Measurements from ENCODE around the gene ZNF507. TPM values are rescaled to one million over a fixed set of nuclear protein-coding genes. Genes with fewer than 3 reads are reported as not detected.
A peak's percentile ranks its signal among the peaks of the same experiment; 100 is the strongest.

The ZNF507 gene
- polyA plus RNA-seq, 1 donor (not counting 4 experiments of a cell fraction or from before 2014, with no cell fraction given), result 10.2 TPM

DNA sequence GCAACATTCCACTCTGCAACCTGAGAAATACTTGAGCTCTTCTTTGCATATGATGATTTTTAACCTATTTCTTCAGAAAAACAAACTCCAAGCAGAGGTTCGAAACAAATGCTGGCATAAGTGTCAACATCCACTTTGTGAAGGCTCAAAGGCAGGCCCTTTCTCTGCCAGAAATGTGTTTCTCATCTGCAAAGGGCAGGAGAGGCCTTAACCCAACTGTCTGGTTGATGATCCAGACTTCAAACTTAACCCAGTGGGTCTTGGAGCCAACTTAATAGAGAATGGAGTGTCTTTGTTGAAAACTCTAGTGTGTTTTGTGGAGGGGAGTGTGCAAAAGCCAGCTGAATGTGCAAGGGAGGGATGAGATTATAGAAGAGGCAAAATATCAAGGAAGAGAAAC lies 28.3 kb upstream of the ZNF507 start:
- no peaks in the 10 kb centered on the region for H3K79me2 ChIP-seq (ENCODE audit: control insufficient read depth, insufficient read depth, low read length)
- H3K4me1 ChIP-seq (ENCODE audit: control insufficient read depth, extremely low read depth, insufficient read depth, low read length), result no peaks in the 10 kb centered on the region
- no peaks in the 10 kb centered on the region for H3K36me3 ChIP-seq (ENCODE audit: control insufficient read depth in 2 of 2, extremely low read depth in 1 of 2, insufficient read depth in 2 of 2, low read length in 2 of 2)
- H3K9me1 ChIP-seq (ENCODE audit: control insufficient read depth, extremely low read depth, insufficient read depth, low read length), result no peaks in the 10 kb centered on the region
- no peak for TF ChIP-seq EZH2 (IDR thresholded peaks at IDR 0.05; ENCODE audit: low read length)
- TF ChIP-seq, protein P1, sequence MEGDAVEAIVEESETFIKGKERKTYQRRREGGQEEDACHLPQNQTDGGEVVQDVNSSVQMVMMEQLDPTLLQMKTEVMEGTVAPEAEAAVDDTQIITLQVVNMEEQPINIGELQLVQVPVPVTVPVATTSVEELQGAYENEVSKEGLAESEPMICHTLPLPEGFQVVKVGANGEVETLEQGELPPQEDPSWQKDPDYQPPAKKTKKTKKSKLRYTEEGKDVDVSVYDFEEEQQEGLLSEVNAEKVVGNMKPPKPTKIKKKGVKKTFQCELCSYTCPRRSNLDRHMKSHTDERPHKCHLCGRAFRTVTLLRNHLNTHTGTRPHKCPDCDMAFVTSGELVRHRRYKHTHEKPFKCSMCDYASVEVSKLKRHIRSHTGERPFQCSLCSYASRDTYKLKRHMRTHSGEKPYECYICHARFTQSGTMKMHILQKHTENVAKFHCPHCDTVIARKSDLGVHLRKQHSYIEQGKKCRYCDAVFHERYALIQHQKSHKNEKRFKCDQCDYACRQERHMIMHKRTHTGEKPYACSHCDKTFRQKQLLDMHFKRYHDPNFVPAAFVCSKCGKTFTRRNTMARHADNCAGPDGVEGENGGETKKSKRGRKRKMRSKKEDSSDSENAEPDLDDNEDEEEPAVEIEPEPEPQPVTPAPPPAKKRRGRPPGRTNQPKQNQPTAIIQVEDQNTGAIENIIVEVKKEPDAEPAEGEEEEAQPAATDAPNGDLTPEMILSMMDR (optimal IDR thresholded peaks at IDR 0.05 in 1 of 3, IDR thresholded peaks at IDR 0.05 in 1 of 3, conservative IDR thresholded peaks at IDR 0.05 in 1 of 3; ENCODE audit: extremely low read depth in 1 of 3, insufficient read depth in 2 of 3, low read length in 3 of 3), result no peak
- no peak overlapping the region for H2AFZ ChIP-seq (ENCODE audit: control insufficient read depth, low read length)
- no peaks in the 10 kb centered on the region for H4K20me1 ChIP-seq (ENCODE audit: control insufficient read depth, extremely low read depth, insufficient read depth, low read length)
- no peak overlapping the region for H3K27ac ChIP-seq (ENCODE audit: control insufficient read depth, insufficient read depth, low read length)
- H3K4me2 ChIP-seq (ENCODE audit: control insufficient read depth, extremely low read depth, insufficient read depth, low read depth, low read length), result no peak overlapping the region
- DNase-seq (ENCODE audit: low read depth, low spot score) (no peak), FAIRE-seq (no peak)
- no peaks in the 10 kb centered on the region for H3K27me3 ChIP-seq (ENCODE audit: control insufficient read depth, extremely low read depth, insufficient read depth, low read length)
- H3K4me3 ChIP-seq (ENCODE audit: control insufficient read depth in 2 of 3, extremely low read depth in 1 of 3, insufficient read depth in 2 of 3, low read depth in 1 of 3, low read length in 3 of 3), result no peak overlapping the region
- no peaks in the 10 kb centered on the region for H3K9me3 ChIP-seq (ENCODE audit: control insufficient read depth, low read depth, low read length)
- dilution Hi-C loops (cut with MboI; ENCODE audit: extremely low pct_ligation_motif_present, low sequenced_read_pairs), result no loop called here
- no peak overlapping the region for H3K9ac ChIP-seq (ENCODE audit: control insufficient read depth, extremely low read depth, insufficient read depth, low read length)

DNA sequence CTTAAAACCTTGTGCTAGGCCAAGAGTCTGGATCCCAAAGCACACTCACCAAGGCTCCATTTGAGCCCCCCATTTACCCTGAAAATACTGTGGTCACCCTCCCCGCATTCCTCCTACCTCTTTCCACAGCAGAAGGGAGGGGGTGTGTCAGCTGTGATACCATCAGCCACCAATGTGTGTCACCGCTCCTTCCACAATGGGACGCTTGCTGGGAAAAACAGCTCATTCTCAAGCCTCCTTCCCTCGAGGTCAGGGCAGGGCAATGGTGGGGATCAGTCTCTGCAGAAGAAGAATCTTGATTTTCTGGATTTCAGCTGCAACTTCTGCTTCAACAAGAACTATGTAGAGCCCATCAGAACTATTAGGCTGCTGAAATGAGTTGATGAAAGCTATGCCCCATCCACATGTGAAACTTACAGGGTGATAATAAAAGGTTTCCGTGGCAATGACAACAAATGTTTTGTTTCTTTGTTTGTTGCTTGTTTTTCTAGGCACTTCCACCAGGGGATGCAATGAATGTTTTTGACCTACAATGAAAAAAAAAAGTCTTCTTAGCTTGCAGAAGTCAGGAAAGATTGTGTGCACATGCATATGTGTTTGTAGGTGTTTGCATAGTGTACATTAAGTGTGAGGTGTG lies 26.4 kb upstream of the ZNF507 start:
- Histone ChIP-seq H3K36me3 (ENCODE audit: control insufficient read depth in 2 of 2, extremely low read depth in 1 of 2, insufficient read depth in 2 of 2, low read length in 2 of 2) (no peaks in the 10 kb centered on the region), H3K79me2 (ENCODE audit: control insufficient read depth, insufficient read depth, low read length) (no peaks in the 10 kb centered on the region), H3K4me2 (ENCODE audit: control insufficient read depth, extremely low read depth, insufficient read depth, low read depth, low read length) (no peak overlapping the region), H3K27me3 (ENCODE audit: control insufficient read depth, extremely low read depth, insufficient read depth, low read length) (no peaks in the 10 kb centered on the region), H4K20me1 (ENCODE audit: control insufficient read depth, extremely low read depth, insufficient read depth, low read length) (no peaks in the 10 kb centered on the region), H3K9ac (ENCODE audit: control insufficient read depth, extremely low read depth, insufficient read depth, low read length) (no peak overlapping the region), H3K27ac (ENCODE audit: control insufficient read depth, insufficient read depth, low read length) (no peak overlapping the region), H3K9me3 (ENCODE audit: control insufficient read depth, low read depth, low read length) (no peaks in the 10 kb centered on the region), H3K9me1 (ENCODE audit: control insufficient read depth, extremely low read depth, insufficient read depth, low read length) (no peaks in the 10 kb centered on the region), H3K4me1 (ENCODE audit: control insufficient read depth, extremely low read depth, insufficient read depth, low read length) (no peaks in the 10 kb centered on the region), H3K4me3 (ENCODE audit: control insufficient read depth in 2 of 3, extremely low read depth in 1 of 3, insufficient read depth in 2 of 3, low read depth in 1 of 3, low read length in 3 of 3) (no peak overlapping the region), H2AFZ (ENCODE audit: control insufficient read depth, low read length) (no peak overlapping the region)
- no peak for FAIRE-seq
- DNase-seq (ENCODE audit: low read depth, low spot score), result no peak
- TF ChIP-seq, protein P1 (optimal IDR thresholded peaks at IDR 0.05 in 1 of 3, IDR thresholded peaks at IDR 0.05 in 1 of 3, conservative IDR thresholded peaks at IDR 0.05 in 1 of 3; ENCODE audit: extremely low read depth in 1 of 3, insufficient read depth in 2 of 3, low read length in 3 of 3), result peak in 1 of 3 experiments; percentile 42
- TF ChIP-seq EZH2 (IDR thresholded peaks at IDR 0.05; ENCODE audit: low read length), result no peak
- dilution Hi-C loops (cut with MboI; ENCODE audit: extremely low pct_ligation_motif_present, low sequenced_read_pairs), result no loop called here

Data from keratinocyte (primary cell).